Stomach (tissue), 9 donors: ENCODE data around the gene ELAVL4. TPM values are rescaled to one million over a fixed set of nuclear protein-coding genes. Genes with fewer than 3 reads are reported as not detected.

ENCODE experiments used
- DNase-seq, 2 donors: peaks; one replicate each; pipeline versions ENCODE4 v3.0.0 to v3.0.0-alpha.2; 2013 to 2019
- H3K27ac ChIP-seq, 5 donors: fragments of 200-600 bp in 4 of 5; sonication (generic) in 4 of 5; one replicate each; pipeline ENCODE4 v1.5.1; 2013 to 2019; ENCODE audit warnings: mild to moderate bottlenecking in 1 of 5, moderate library complexity in 1 of 5
- H3K27me3 ChIP-seq, 3 donors: fragments of 200-600 bp; sonication (generic); one replicate each; pipeline ENCODE4 v1.5.1; 2017 to 2019; ENCODE audit warnings: mixed run types in 1 of 3
- H3K36me3 ChIP-seq, 4 donors: fragments of 200-600 bp; sonication (generic); 1 replicate in 3 of 4; 2 replicates in 1 of 4; pipeline ENCODE4 v1.5.1; 2016 to 2019
- H3K4me1 ChIP-seq, 4 donors: fragments of 200-600 bp; sonication (generic); one replicate each; pipeline ENCODE4 v1.5.1; 2016 to 2019
- H3K4me3 ChIP-seq, 4 donors: fragments of 200-600 bp; sonication (generic) in 3 of 4; one replicate each; pipeline ENCODE4 v1.5.1; 2016 to 2019; ENCODE audit warnings: mild to moderate bottlenecking in 1 of 4
- H3K9me3 ChIP-seq, 4 donors: fragments of 200-600 bp; sonication (generic); one replicate each; pipeline ENCODE4 v1.5.1; 2016 to 2019
- EP300 ChIP-seq: sonication (generic); formaldehyde crosslinking; IDR thresholded peaks from one replicate; pipeline ENCODE4 v1.6.1; 2017; ENCODE audit warnings: antibody characterized with exemption
- POLR2A ChIP-seq, 4 donors: fragments of 450-650 bp; IDR thresholded peaks; one replicate each; pipeline ENCODE4 v1.6.1; 2016; ENCODE audit warnings: antibody characterized with exemption in 4 of 4, control low read depth in 2 of 4, mild to moderate bottlenecking in 1 of 4, moderate library complexity in 1 of 4
- POLR2AphosphoS5 ChIP-seq, 3 donors: sonication (generic); formaldehyde crosslinking; IDR thresholded peaks; one replicate each; pipeline ENCODE4 v1.6.1; 2016; ENCODE audit warnings: antibody characterized with exemption in 3 of 3
- WGBS, 5 donors: extraction: QIAGEN DNeasy Blood & Tissue Kit in 3 of 5; methylation state at CpG; one replicate each; pipeline versions ENCODE4 v1.1.5 to v1.1.7; 2013 to 2018; 5-methylcytosine and 5-hydroxymethylcytosine counted together
- intact Hi-C: fragments of 100-400 bp; cut with DNase I; formaldehyde crosslinking; loops from one replicate; pipeline ENCODE4 v1.15.1; 2023; ENCODE audit warnings: low total_unique reads
- polyA plus RNA-seq, 3 donors: library from polyadenylated mRNA; stranded (reverse); fragments of 200-250 nt; gene quantifications; one replicate each; pipeline ENCODE4 v1.2.3, GENCODE V29; 2013
- total RNA-seq, 5 donors: library from RNA; depleted of rRNA; stranded (reverse); fragments of >200 nt; gene quantifications; one replicate each; pipeline versions ENCODE4 v1.1.0 to v1.2.3, GENCODE V29; 2014 to 2016
- TF ChIP-seq, protein P1 (sequence below), 7 experiments: fragments of 450-650 bp in 4 of 7; fragments of 200-600 bp in 3 of 7; sonication (generic) in 3 of 7; IDR thresholded peaks; one replicate each; pipeline ENCODE4 v1.5.1; 2016 to 2019; ENCODE audit warnings: antibody characterized with exemption in 7 of 7, control low read depth in 2 of 7, mild to moderate bottlenecking in 1 of 7
- donor health status: healthy with polysubstance abuse.
- donor health status: Bipolar disorder and iron deficiency.
- donor health status: healthy.

The ELAVL4 gene
- total and polyA plus RNA-seq, 8 donors, result 0.30 to 4.8 (median 0.31) TPM; not detected in 5

DNA sequence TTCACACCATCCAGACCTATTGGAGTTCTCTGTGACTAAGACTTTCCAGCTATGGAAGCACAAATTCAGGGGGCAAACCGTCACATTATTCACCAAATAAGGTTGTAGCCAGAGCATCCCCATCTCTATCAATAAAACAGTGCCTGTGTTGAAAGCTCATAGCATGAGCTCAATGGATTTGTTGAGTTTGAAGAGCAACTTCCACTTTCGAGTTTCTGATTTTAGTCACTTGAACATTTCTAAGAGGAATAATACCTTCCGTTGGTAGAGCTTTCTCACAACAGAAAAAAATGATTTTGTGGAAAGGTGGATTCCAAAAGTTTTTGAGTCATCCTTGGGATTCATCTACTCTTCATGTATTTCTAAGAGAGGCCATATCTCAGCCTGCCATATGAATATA is 13.0 kb upstream of the ELAVL4 start:
- no peak overlapping the region for H3K27ac ChIP-seq
- H3K4me3 ChIP-seq, result no peak overlapping the region
- H3K36me3 ChIP-seq, result no peaks in the 10 kb centered on the region
- no peaks in the 10 kb centered on the region for H3K4me1 ChIP-seq
- no peak for DNase-seq
- no peaks in the 10 kb centered on the region for H3K9me3 ChIP-seq
- WGBS, 5 donors, result 76 to 84% (median 79%) methylated on average over 3 of the region's 3 CpGs
- TF ChIP-seq, protein P1, sequence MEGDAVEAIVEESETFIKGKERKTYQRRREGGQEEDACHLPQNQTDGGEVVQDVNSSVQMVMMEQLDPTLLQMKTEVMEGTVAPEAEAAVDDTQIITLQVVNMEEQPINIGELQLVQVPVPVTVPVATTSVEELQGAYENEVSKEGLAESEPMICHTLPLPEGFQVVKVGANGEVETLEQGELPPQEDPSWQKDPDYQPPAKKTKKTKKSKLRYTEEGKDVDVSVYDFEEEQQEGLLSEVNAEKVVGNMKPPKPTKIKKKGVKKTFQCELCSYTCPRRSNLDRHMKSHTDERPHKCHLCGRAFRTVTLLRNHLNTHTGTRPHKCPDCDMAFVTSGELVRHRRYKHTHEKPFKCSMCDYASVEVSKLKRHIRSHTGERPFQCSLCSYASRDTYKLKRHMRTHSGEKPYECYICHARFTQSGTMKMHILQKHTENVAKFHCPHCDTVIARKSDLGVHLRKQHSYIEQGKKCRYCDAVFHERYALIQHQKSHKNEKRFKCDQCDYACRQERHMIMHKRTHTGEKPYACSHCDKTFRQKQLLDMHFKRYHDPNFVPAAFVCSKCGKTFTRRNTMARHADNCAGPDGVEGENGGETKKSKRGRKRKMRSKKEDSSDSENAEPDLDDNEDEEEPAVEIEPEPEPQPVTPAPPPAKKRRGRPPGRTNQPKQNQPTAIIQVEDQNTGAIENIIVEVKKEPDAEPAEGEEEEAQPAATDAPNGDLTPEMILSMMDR (IDR thresholded peaks at IDR 0.05), result no peak
- TF ChIP-seq POLR2AphosphoS5 (IDR thresholded peaks at IDR 0.05), result no peak
- TF ChIP-seq POLR2A (IDR thresholded peaks at IDR 0.05), result no peak
- no peak for TF ChIP-seq EP300
- intact Hi-C loops, result no loop called here
- no peaks in the 10 kb centered on the region for H3K27me3 ChIP-seq

DNA sequence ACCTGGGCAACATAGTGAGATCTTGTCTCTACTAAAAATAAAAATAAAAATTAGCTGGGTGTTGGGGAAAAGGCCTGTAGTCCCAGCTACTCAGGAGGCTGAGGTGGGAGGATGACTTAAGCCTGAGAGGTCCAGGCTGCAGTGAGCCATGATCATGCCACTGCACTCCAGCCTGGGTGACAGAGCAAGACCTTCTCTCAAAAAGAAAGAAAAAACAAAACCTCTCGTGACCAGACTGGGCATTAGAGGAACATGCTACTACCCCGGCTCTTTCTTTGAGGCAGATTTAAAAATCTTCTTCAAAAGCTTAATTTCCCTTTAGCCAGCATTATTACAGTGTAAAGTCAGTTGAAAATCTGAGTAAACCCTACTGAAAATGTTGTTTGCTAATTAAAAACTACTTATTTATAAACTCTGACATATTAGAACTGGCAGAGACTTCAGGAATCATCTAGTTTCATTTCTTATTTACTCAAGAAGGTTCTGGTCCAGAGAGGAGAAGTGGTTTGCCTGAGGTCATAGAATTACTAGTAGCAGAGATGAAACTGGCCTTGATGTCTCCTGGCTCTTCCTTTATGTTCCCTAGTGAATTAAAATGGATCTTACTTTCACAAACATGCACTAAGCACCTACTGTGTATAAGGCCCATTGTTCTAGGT is 11.6 kb upstream of the ELAVL4 start:
- intact Hi-C loops, result no loop called here

DNA sequence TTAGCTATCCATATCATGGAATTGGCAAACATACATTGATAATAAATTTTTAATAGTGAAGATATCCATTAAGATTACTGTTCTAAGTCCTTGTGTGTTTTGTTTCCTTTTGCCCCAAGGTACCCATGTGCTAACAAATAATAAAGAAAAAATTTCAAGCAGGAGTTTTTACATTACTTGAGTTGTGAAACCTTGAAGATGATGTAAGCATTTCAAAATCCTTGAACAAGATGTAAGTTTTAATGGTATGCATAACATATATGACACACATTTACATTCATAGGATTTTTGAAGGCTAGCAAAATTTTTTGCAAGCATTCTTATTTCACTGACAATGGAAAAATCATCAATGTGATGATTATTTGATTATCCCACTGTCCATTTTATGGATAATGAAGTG is 10.9 kb upstream of the ELAVL4 start:
- no peaks in the 10 kb centered on the region for H3K9me3 ChIP-seq
- DNase-seq, result no peak
- H3K27me3 ChIP-seq, result peaks cover 0 to 9% (median 0%) of the 10 kb centered on the region in 3 donors
- H3K27ac ChIP-seq, result no peak overlapping the region
- no peak overlapping the region for H3K4me3 ChIP-seq
- H3K36me3 ChIP-seq, result no peaks in the 10 kb centered on the region
- intact Hi-C loops, result no loop called here
- TF ChIP-seq POLR2AphosphoS5 (IDR thresholded peaks at IDR 0.05) (no peak), EP300 (no peak), POLR2A (IDR thresholded peaks at IDR 0.05) (no peak)
- TF ChIP-seq, protein P1 (IDR thresholded peaks at IDR 0.05), result no peak
- no peaks in the 10 kb centered on the region for H3K4me1 ChIP-seq

More for the DNA sequence above, 11.6 kb upstream of the ELAVL4 start:
- TF ChIP-seq, protein P1 (IDR thresholded peaks at IDR 0.05), result no peak
- TF ChIP-seq EP300 (no peak), POLR2A (IDR thresholded peaks at IDR 0.05) (no peak), POLR2AphosphoS5 (IDR thresholded peaks at IDR 0.05) (no peak)
- Histone ChIP-seq H3K36me3 (no peaks in the 10 kb centered on the region), H3K4me1 (no peaks in the 10 kb centered on the region), H3K4me3 (no peak overlapping the region), H3K27me3 (peaks cover 0 to 9% (median 0%) of the 10 kb centered on the region in 3 donors), H3K27ac (no peak overlapping the region), H3K9me3 (no peaks in the 10 kb centered on the region)
- DNase-seq, result no peak
- WGBS, 5 donors, result 80 to 86% (median 84%) methylated on average over 2 of the region's 2 CpGs

DNA sequence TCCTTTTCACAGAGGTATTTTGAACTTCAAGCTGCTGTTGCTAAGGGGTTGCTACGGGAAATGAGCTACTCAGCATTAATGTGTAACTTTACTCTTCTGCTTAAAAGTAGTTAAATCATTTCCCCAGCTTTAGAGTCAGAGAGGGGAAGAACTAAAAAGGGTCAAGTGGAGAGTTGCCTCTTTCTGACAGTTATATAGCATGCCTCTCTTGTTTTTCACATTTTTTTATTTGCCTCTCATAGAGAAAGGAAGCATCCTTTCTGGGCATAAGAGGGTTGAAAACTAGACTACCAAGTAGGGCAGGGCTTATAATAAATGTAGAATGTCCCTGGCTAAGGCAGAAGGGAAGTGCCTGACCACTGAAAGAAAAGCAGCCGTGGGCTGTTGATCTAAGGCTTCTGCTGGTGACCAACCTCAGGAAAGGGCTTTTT is 10.1 kb upstream of the ELAVL4 start:
- Histone ChIP-seq H3K4me3 (no peak overlapping the region), H3K4me1 (no peaks in the 10 kb centered on the region), H3K9me3 (no peaks in the 10 kb centered on the region), H3K27me3 (peaks cover 0 to 9% (median 0%) of the 10 kb centered on the region in 3 donors), H3K36me3 (no peaks in the 10 kb centered on the region), H3K27ac (no peak overlapping the region)
- intact Hi-C loops, result no loop called here
- WGBS, 5 donors, result 38 to 46% (median 41%) methylated on average over 2 of the region's 2 CpGs
- TF ChIP-seq POLR2A (IDR thresholded peaks at IDR 0.05) (no peak), POLR2AphosphoS5 (IDR thresholded peaks at IDR 0.05) (no peak), EP300 (no peak)
- TF ChIP-seq, protein P1 (IDR thresholded peaks at IDR 0.05), result no peak
- no peak for DNase-seq
